IMR-90 (cell line): ENCODE results near the gene RAB25. TPM values are rescaled to one million over a fixed set of nuclear protein-coding genes. Genes with fewer than 3 reads are reported as not detected.

ENCODE experiments used
- ATAC-seq: fragments of 200-7000 bp; cut with Tn5 transposase; 2 replicates; pipeline ENCODE4 v1.9.1; 2020; ENCODE audit warnings: low read depth, mild to moderate bottlenecking, moderate library complexity
- BruUV-seq: library from RNA; stranded (reverse); fragments of 400-500 nt; replicated peaks from 2 replicates; lab custom pipeline; 2021; lab: Mats Ljungman, UMichigan
- CTCF ChIA-PET: fragments of 300-600 bp; formaldehyde crosslinking; extraction: SDS; loops from one replicate; lab custom pipeline; 2021; ENCODE audit warnings: antibody characterized with exemption; lab: Yijun Ruan, JAX
- POLR2A ChIA-PET: fragments of 300-600 bp; sonication (Branson Sonifier 250); formaldehyde crosslinking; loops from one replicate; lab custom pipeline; 2022; ENCODE audit warnings: antibody characterized with exemption; ENCODE audit not compliant: unreplicated experiment; lab: Charles Lee
- DNase-seq: peaks from one replicate; pipeline ENCODE4 v3.0.0; 2013
- H2AFZ ChIP-seq: replicated peaks from 2 replicates; pipeline ENCODE3; 2013; ENCODE audit warnings: low read length, mild to moderate bottlenecking; ENCODE audit not compliant: poor library complexity
- H2AK5ac ChIP-seq: 2 replicates; pipeline ENCODE4 v1.6.1; 2013; ENCODE audit warnings: low read depth, low read length, inconsistent platforms
- H2AK9ac ChIP-seq: replicated peaks from 2 replicates; pipeline ENCODE3; 2013; ENCODE audit warnings: mild to moderate bottlenecking, low read depth, low read length, moderate library complexity; ENCODE audit not compliant: poor library complexity
- H2BK120ac ChIP-seq: 2 replicates; pipeline ENCODE4 v1.6.1; 2013; ENCODE audit warnings: low read depth, low read length, inconsistent platforms
- H2BK15ac ChIP-seq: 3 replicates; pipeline ENCODE4 v1.6.1; 2013; ENCODE audit warnings: low read depth, low read length, inconsistent platforms
- H2BK20ac ChIP-seq: 2 replicates; pipeline ENCODE4 v1.6.1; 2013; ENCODE audit warnings: low read depth, mild to moderate bottlenecking, inconsistent platforms, low read length, moderate library complexity
- H2BK5ac ChIP-seq: 2 replicates; pipeline ENCODE4 v1.6.1; 2013; ENCODE audit warnings: mild to moderate bottlenecking, low read depth, low read length, inconsistent platforms; ENCODE audit not compliant: poor library complexity, severe bottlenecking
- H3K14ac ChIP-seq: replicated peaks from 2 replicates; pipeline ENCODE4 v1.6.1; 2013; ENCODE audit warnings: low read depth, low read length, inconsistent platforms
- H3K18ac ChIP-seq: 2 replicates; pipeline ENCODE4 v1.6.1; 2013; ENCODE audit warnings: low read depth, low read length, control low read depth
- H3K23ac ChIP-seq: 2 replicates; pipeline ENCODE4 v1.6.1; 2013; ENCODE audit warnings: low read depth, low read length, inconsistent platforms
- H3K27ac ChIP-seq: 2 replicates; pipeline ENCODE4 v1.5.1; 2013; ENCODE audit warnings: mild to moderate bottlenecking, control low read depth, low read length; ENCODE audit not compliant: insufficient read depth
- H3K27me3 ChIP-seq: 2 replicates; pipeline ENCODE4 v1.6.1; 2013; ENCODE audit warnings: low read length; ENCODE audit not compliant: control insufficient read depth, insufficient read depth
- H3K36me3 ChIP-seq: 2 replicates; pipeline ENCODE4 v1.6.1; 2013; ENCODE audit warnings: low read length, mixed read lengths; ENCODE audit not compliant: control insufficient read depth, insufficient read depth
- H3K4ac ChIP-seq: 2 replicates; pipeline ENCODE4 v1.6.1; 2013; ENCODE audit warnings: low read depth, low read length, inconsistent platforms
- H3K4me1 ChIP-seq: 2 replicates; pipeline ENCODE4 v1.6.1; 2013; ENCODE audit warnings: low read length, mixed read lengths; ENCODE audit not compliant: control insufficient read depth, insufficient read depth
- H3K4me2 ChIP-seq: 2 replicates; pipeline ENCODE4 v1.6.1; 2013; ENCODE audit warnings: low read depth, mild to moderate bottlenecking, control low read depth, low read length, moderate library complexity
- H3K4me3 ChIP-seq: 2 replicates; pipeline ENCODE4 v1.5.1; 2013; ENCODE audit warnings: low read depth, mild to moderate bottlenecking, control low read depth, low read length, moderate library complexity; ENCODE audit not compliant: insufficient read depth
- H3K56ac ChIP-seq: 2 replicates; pipeline ENCODE4 v1.6.1; 2013; ENCODE audit warnings: low read length, inconsistent platforms; ENCODE audit not compliant: insufficient read depth; ENCODE audit errors: extremely low read depth
- H3K79me1 ChIP-seq, 2 experiments: 2 replicates each; pipeline ENCODE4 v1.6.1; 2013; ENCODE audit warnings: low read length in 2 of 2, inconsistent platforms in 1 of 2, low read depth in 1 of 2
- H3K9ac ChIP-seq: 2 replicates; pipeline ENCODE4 v1.6.1; 2013; ENCODE audit warnings: low read depth, low read length, control low read depth
- H3K9me1 ChIP-seq: 2 replicates; pipeline ENCODE4 v1.6.1; 2013; ENCODE audit warnings: low read length, inconsistent platforms; ENCODE audit not compliant: insufficient read depth
- H3K9me3 ChIP-seq: 2 replicates; pipeline ENCODE4 v1.6.1; 2013; ENCODE audit warnings: low read length; ENCODE audit not compliant: control insufficient read depth, insufficient read depth
- H4K20me1 ChIP-seq: 2 replicates; pipeline ENCODE4 v1.6.1; 2013; ENCODE audit warnings: low read length, inconsistent platforms; ENCODE audit not compliant: insufficient read depth
- H4K5ac ChIP-seq: 2 replicates; pipeline ENCODE4 v1.6.1; 2013; ENCODE audit warnings: mild to moderate bottlenecking, low read depth, low read length, control low read depth
- H4K8ac ChIP-seq, 2 experiments: 2 replicates each; pipeline ENCODE4 v1.6.1; 2013; ENCODE audit warnings: low read depth in 2 of 2, low read length in 2 of 2, control low read depth in 1 of 2, inconsistent platforms in 1 of 2
- H4K91ac ChIP-seq: 2 replicates; pipeline ENCODE4 v1.6.1; 2013; ENCODE audit warnings: low read depth, low read length, inconsistent platforms; ENCODE audit not compliant: insufficient read depth
- BHLHE40 ChIP-seq: fragments of 150-350 bp; IDR thresholded peaks from 2 replicates; pipeline ENCODE4 v1.6.1; 2016; ENCODE audit warnings: mild to moderate bottlenecking, low read depth, low read length
- CEBPB ChIP-seq: IDR thresholded peaks from 2 replicates; pipeline ENCODE4 v1.6.1; 2012; ENCODE audit warnings: low read depth, low read length, improper control_type of control experiment
- CHD1 ChIP-seq: IDR thresholded peaks from 2 replicates; pipeline ENCODE4 v1.6.1; 2012; ENCODE audit warnings: low read depth, low read length, improper control_type of control experiment
- FOS ChIP-seq: fragments of 150-350 bp; IDR thresholded peaks from 2 replicates; pipeline ENCODE4 v1.6.1; 2016; ENCODE audit warnings: low read depth, low read length
- MAFK ChIP-seq: IDR thresholded peaks from 2 replicates; pipeline ENCODE4 v1.6.1; 2012; ENCODE audit warnings: low read depth, low read length, improper control_type of control experiment
- MAZ ChIP-seq: IDR thresholded peaks from 2 replicates; pipeline ENCODE4 v1.6.1; 2012; ENCODE audit warnings: low read depth, mild to moderate bottlenecking, low read length, improper control_type of control experiment, moderate library complexity, borderline replicate concordance
- MXI1 ChIP-seq: IDR thresholded peaks from 2 replicates; pipeline ENCODE4 v1.6.1; 2012; ENCODE audit warnings: low read depth, mild to moderate bottlenecking, low read length, moderate library complexity, borderline replicate concordance
- POLR2A ChIP-seq: IDR thresholded peaks from 2 replicates; pipeline ENCODE4 v1.6.1; 2012; ENCODE audit warnings: mild to moderate bottlenecking, low read depth, low read length
- RAD21 ChIP-seq: IDR thresholded peaks from 2 replicates; pipeline ENCODE4 v1.6.1; 2012; ENCODE audit warnings: low read length, improper control_type of control experiment
- RCOR1 ChIP-seq: IDR thresholded peaks from 2 replicates; pipeline ENCODE4 v1.6.1; 2012; ENCODE audit warnings: mild to moderate bottlenecking, low read length, improper control_type of control experiment; ENCODE audit not compliant: insufficient replicate concordance
- RFX5 ChIP-seq: IDR thresholded peaks from 2 replicates; pipeline ENCODE4 v1.8.0; 2012; ENCODE audit warnings: low read depth, mild to moderate bottlenecking, low read length, moderate library complexity
- WGBS, 2 experiments: methylation state at CpG; one replicate each; pipeline versions ENCODE4 v1.1.5 to v1.1.7; 2013; ENCODE audit warnings: missing lambda C conversion rate in 2 of 2; ENCODE audit not compliant: insufficient read length in 1 of 2; ENCODE audit errors: extremely low coverage in 2 of 2; 5-methylcytosine and 5-hydroxymethylcytosine counted together
- dilution Hi-C: fragments of 300-500 bp; cut with HindIII; formaldehyde crosslinking; loops from one replicate; pipeline ENCODE4 v1.14.3; 2018; ENCODE audit warnings: low sequenced_read_pairs; ENCODE audit not compliant: unreplicated experiment
- in situ Hi-C: fragments of 300-500 bp; cut with MboI; formaldehyde crosslinking; loops from 3 replicates; pipeline ENCODE4 v1.14.3; 2019; ENCODE audit warnings: low sequenced_read_pairs, inconsistent platforms, mixed read lengths
- intact Hi-C: fragments of 100-400 bp; cut with micrococcal nuclease; formaldehyde crosslinking; loops from 2 replicates; pipeline ENCODE4 v1.10.0; 2022
- polyA plus RNA-seq, 3 experiments: library from polyadenylated mRNA; depleted of rRNA; stranded (reverse); fragments of >200 nt; gene quantifications; 2 replicates each; pipeline ENCODE4 v1.2.3, GENCODE V29; 2012; ENCODE audit warnings: low replicate concordance in 1 of 3
- total RNA-seq: library from RNA; depleted of rRNA; stranded (reverse); fragments of >200 nt; gene quantifications from 2 replicates; pipeline ENCODE4 v1.2.3, GENCODE V29; 2012
- TF ChIP-seq, protein P1 (sequence below): fragments of 150-350 bp; IDR thresholded peaks from 2 replicates; pipeline ENCODE4 v1.6.1; 2016; ENCODE audit warnings: low read depth, mild to moderate bottlenecking, low read length, moderate library complexity, borderline replicate concordance
- TF ChIP-seq, protein P2 (sequence below): fragments of 150-350 bp; IDR thresholded peaks from 2 replicates; pipeline ENCODE4 v1.6.1; 2017; ENCODE audit warnings: mild to moderate bottlenecking, antibody characterized with exemption, low read length, low read depth

The RAB25 gene
- total and polyA plus RNA-seq, 2 of the 4 experiments (the other 2 are of a cell fraction) = not detected

- TF ChIP-seq RFX5 (no peak), MAZ (no peak)
Measured at GRCh38 chr1:156113282-156113950, 52.5 kb downstream of the RAB25 start (continued).

DNA sequence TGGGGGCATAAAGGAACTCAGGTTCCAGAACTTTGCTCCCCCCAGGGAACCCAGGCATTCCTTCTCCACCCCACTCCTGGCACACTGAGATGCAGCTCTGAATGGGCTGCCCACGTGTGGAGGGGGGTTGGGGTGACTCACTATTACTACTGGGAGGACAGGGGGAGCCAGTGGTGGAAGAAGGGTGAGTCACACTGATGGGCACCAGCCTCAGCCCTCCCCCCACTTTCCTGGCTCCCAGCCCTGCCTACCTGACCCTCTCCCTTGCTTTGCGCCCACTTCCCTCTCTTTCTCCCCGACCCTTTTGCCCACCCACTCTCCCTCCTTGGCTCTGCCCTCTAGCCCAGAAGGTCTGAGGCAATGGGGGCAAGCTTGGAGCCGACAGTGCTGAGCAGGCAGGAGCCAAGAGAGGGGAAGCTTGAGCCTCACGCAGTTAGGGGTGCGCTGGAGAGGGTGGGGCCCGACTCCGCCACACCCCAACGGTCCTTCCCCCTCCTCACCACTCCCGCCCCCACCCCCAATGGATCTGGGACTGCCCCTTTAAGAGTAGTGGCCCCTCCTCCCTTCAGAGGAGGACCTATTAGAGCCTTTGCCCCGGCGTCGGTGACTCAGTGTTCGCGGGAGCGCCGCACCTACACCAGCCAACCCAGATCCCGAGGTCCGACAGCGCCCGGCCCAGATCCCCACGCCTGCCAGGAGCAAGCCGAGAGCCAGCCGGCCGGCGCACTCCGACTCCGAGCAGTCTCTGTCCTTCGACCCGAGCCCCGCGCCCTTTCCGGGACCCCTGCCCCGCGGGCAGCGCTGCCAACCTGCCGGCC is 53.4 kb downstream of the RAB25 start, which contains the start of gene LMNA:
LMNA (plus strand) TSS at position 611 of the 818 bp plus-strand sequence. CDS start 208 bp downstream, outside the sequence.
- Histone ChIP-seq H3K9me3 (no peaks in the 10 kb centered on the region), H3K14ac (peak within 1 kb of the TSS; percentile 93), H3K56ac (peak within 1 kb of the TSS; percentile 92), H3K36me3 (0 out of 2 replicates have a peak, but pooled peaks cover 4% of the 10 kb centered on the region), H3K27me3 (no peaks in the 10 kb centered on the region), H2AFZ (peak within 1 kb of the TSS; percentile 95), H3K9ac (peak within 1 kb of the TSS; percentile 99), H4K20me1 (peaks cover 45% of the 10 kb centered on the region), H2AK9ac (peak within 1 kb of the TSS; percentile 100), H4K5ac (peak within 1 kb of the TSS; percentile 89), H3K18ac (peak within 1 kb of the TSS; percentile 94), H3K4me3 (peak within 1 kb of the TSS; percentile 98), H3K23ac (peak within 1 kb of the TSS; percentile 96), H2BK15ac (peak within 1 kb of the TSS; percentile 94; the same call in 2 of the 3 replicates), H3K4ac (peak within 1 kb of the TSS; percentile 97), H3K9me1 (peaks cover 13% of the 10 kb centered on the region), H2AK5ac (peak within 1 kb of the TSS; percentile 98), H3K27ac (peak within 1 kb of the TSS; percentile 96), H2BK20ac (peak within 1 kb of the TSS; percentile 93), H2BK120ac (peak within 1 kb of the TSS; percentile 95), H3K79me1 (peaks cover 4 to 37% of the 10 kb centered on the region in 2 experiments; a peak in 3 of 4 replicates), H3K4me2 (peak within 1 kb of the TSS; percentile 91), H4K8ac (peak within 1 kb of the TSS; percentile 30 to 87), H2BK5ac (peak within 1 kb of the TSS; percentile 99), H3K4me1 (peaks cover 14% of the 10 kb centered on the region), H4K91ac (peak within 1 kb of the TSS; percentile 99)
- peak; percentile 95 for DNase-seq
- dilution Hi-C loops (no loop called here), intact Hi-C loops (loop anchor here (1.0 to 2.0 kb wide), 3 partner anchors 8 to 16 kb away; no protein-coding TSS in a partner anchor), in situ Hi-C loops (no loop called here)
- ChIA-PET POLR2A (interaction anchor here (0.6 to 1.3 kb wide), 2 partner anchors 14 to 192 kb away, joined by 7 to 8 read pairs; no protein-coding TSS in a partner anchor), CTCF (interaction anchor here (0.7 to 1.0 kb wide), 3 partner anchors 13 to 18 kb away, joined by 3 read pairs; no protein-coding TSS in a partner anchor)
- ATAC-seq = peak; percentile 88
- 0% methylated on average over 12 of the region's 37 CpGs; no CpG with 5 or more reads in 1 of the 2 experiments for WGBS, 2 experiments
- BruUV-seq = no TSS peak
- TF ChIP-seq RAD21 (no peak), RCOR1 (peak; percentile 44), FOS (peak; percentile 100), CEBPB (no peak), MAFK (peak; percentile 58), CHD1 (no peak), MXI1 (peak; percentile 77), BHLHE40 (peak; percentile 81), POLR2A (peak; percentile 99)
- TF ChIP-seq, protein P1, sequence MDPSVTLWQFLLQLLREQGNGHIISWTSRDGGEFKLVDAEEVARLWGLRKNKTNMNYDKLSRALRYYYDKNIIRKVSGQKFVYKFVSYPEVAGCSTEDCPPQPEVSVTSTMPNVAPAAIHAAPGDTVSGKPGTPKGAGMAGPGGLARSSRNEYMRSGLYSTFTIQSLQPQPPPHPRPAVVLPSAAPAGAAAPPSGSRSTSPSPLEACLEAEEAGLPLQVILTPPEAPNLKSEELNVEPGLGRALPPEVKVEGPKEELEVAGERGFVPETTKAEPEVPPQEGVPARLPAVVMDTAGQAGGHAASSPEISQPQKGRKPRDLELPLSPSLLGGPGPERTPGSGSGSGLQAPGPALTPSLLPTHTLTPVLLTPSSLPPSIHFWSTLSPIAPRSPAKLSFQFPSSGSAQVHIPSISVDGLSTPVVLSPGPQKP = no peak
- TF ChIP-seq, protein P2, sequence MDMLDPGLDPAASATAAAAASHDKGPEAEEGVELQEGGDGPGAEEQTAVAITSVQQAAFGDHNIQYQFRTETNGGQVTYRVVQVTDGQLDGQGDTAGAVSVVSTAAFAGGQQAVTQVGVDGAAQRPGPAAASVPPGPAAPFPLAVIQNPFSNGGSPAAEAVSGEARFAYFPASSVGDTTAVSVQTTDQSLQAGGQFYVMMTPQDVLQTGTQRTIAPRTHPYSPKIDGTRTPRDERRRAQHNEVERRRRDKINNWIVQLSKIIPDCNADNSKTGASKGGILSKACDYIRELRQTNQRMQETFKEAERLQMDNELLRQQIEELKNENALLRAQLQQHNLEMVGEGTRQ = peak; percentile 92
